Ovary (tissue), 3 donors: ENCODE data around the gene IQCK.

Experiments used
- EP300 ChIP-seq: sonication (generic); formaldehyde crosslinking; IDR thresholded peaks from one replicate; pipeline ENCODE4 v1.6.1; 2017; ENCODE audit warnings: antibody characterized with exemption
- POLR2A ChIP-seq: fragments of 450-650 bp; IDR thresholded peaks from one replicate; pipeline ENCODE4 v1.6.1; 2017; ENCODE audit warnings: antibody characterized with exemption, mild to moderate bottlenecking, moderate library complexity
- TF ChIP-seq, protein P1 (sequence below), 3 donors: fragments of 450-650 bp in 2 of 3; fragments of 200-600 bp in 1 of 3; IDR thresholded peaks; one replicate each; pipeline versions ENCODE4 v1.5.1 to v1.8.0; 2016 to 2022; ENCODE audit warnings: antibody characterized with exemption in 3 of 3, mild to moderate bottlenecking in 1 of 3
- donor health status: DM: no; HTN: no; CAD: no.

DNA sequence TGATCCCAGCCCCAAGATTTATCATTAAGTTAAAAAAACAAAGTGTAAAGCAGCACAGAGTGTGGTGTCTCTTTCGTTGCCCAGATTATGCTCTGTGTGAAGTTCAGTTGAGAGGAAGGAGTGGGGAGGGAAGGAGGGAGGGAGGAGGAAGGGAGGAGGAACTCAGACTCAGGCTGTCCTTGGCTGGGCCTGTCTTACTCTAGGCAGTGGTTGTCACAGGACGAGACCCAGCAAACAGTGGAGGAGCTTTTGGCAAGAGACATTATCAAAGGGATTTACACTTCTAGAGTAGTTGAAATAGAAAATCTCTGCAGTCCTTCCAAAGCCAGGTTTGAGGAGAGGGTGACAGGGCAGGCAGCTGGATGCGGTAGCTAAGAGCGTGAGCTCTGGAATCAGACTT is 27.9 kb upstream of the IQCK start:
- TF ChIP-seq, protein P1, sequence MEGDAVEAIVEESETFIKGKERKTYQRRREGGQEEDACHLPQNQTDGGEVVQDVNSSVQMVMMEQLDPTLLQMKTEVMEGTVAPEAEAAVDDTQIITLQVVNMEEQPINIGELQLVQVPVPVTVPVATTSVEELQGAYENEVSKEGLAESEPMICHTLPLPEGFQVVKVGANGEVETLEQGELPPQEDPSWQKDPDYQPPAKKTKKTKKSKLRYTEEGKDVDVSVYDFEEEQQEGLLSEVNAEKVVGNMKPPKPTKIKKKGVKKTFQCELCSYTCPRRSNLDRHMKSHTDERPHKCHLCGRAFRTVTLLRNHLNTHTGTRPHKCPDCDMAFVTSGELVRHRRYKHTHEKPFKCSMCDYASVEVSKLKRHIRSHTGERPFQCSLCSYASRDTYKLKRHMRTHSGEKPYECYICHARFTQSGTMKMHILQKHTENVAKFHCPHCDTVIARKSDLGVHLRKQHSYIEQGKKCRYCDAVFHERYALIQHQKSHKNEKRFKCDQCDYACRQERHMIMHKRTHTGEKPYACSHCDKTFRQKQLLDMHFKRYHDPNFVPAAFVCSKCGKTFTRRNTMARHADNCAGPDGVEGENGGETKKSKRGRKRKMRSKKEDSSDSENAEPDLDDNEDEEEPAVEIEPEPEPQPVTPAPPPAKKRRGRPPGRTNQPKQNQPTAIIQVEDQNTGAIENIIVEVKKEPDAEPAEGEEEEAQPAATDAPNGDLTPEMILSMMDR (IDR thresholded peaks at IDR 0.05) = no peak
- no peak for TF ChIP-seq POLR2A
- no peak for TF ChIP-seq EP300
